Dedifferentiated amniotic fluid mesenchymal stem cell (primary cell): ENCODE data around the gene TAS2R16.
"Not testable (repeated sequence)": the region's sequence is repeated elsewhere in the genome, so short reads cannot be mapped to it uniquely, and the experiment has no call there.

ENCODE experiments used
- DNase-seq: peaks from one replicate; pipeline ENCODE4 v3.0.0-alpha.2; 2016; ENCODE audit errors: extremely low spot score

Gene TAS2R16

DNA sequence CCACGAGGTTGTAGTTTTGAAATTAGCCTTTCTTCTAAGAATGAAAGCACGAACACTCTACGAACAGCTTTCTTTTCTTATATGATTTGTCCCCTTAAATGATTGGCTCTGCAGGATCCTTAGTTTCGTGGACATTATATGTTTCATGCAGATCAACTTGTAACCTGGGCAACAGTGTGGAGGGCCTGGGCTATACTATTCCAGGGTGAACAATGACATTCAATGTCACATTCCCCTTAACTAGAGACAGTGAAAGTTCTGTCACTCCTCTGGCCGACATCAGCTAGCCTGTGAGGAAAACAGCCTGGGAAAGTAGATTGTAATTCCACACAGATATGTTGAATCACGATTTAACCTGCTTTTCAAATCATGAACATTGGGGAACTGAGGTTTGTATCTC is 23.4 kb downstream of the TAS2R16 start:
- DNase-seq: no peak

DNA sequence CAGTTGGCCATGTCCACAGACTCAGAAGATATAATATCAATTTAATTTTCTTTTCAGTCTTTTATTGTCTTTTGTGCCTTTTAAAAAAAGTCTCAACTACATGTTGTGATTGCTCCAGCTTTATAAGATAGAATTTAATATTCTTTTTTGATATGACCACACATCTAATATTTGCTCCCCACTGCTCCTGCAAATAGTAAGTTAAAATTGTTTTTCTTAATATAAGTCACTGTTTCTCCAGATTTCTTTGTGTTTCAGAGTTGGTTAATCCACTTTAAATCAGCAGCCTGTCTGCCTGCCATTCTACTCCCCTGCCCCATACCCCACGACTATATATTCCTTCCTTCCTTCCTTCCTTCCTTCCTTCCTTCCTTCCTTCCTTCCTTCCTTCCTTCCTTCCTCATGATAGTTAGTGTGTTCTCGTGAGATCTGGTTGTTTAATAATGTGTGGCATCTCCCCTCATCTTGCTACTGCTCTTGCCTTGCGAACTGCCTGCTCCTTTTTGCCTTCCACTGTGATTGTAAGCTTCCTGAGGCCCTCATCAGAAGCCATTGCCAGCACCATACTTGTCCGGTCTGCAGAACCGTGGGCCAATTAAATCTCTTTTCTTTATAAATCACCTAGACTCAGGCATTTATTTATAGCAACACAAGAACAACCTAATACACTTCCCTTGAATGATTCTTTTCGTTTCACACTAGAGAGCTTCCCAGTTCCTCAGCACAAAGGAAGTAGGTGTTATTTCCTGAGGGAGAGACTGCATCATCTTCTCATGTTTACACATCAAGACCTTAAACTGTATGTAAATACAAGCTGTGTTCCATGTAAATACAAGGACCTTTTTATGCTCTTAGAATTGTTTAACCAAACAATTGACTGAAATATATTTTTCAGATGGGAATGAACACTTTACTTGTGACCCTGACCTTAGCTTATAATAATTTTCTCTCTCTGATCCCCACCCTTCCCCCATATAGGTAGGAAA is 24.5 kb downstream of the TAS2R16 start:
- no peak for DNase-seq

DNA sequence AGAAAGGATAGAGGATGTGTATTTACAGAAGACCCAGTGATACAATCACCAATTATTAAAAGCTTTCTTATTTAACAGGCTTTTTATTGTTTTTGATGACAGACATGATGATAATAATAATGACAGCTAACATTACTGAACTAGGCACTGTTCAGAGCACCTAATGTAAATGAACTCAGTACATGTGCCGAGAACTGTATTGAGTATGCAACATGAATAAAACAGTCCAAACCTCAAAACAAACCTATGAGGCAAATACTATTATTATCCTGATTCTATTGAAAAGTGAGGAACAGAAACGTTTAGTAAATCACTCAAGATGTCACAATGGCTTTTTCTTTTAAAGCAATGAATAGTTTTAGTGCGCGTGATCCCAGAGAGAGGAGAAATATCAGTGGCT is 27.1 kb downstream of the TAS2R16 start:
- DNase-seq: no peak

DNA sequence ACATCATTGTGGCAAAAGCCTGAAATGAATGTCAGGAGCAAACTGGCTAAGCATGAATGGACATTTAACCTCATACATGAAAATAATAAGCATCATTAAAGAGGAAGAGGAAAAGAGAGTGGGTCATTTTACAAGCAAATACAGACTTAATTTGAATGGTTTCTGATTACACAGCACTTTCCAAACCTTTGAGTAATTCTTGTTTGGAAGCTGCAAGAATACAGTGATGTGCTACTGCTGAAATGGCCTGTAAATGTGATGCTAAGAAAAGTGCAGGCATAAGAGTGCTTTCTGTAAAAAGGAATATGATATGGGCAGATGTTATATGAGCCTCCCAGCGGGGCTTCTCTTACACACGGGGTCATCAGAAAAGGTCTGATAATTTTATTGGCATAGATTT is 30.2 kb downstream of the TAS2R16 start:
- DNase-seq: no peak

DNA sequence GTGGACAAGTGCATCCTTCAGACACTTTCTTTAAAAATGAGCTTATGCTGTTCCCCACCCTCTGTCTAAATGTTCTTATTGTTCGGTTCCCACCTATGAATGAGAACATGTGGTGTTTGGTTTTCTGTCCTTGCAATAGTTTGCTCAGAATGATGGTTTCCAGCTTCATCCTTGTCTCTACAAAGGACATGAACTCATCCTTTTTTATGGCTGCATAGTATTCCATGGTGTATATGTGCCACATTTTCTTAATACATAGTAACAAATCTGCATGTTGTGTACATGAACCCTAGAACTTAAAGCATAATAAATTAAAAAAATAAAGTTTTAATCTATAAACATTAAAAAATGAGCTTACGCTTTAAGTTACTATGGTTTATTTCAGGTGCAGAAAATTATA is 41.8 kb downstream of the TAS2R16 start:
- DNase-seq: not testable (repeated sequence)

- DNase-seq: no peak
Observed at GRCh38 chr7:122951006-122951405, 44.5 kb downstream of the TAS2R16 start.

- no peak for DNase-seq
Observed at GRCh38 chr7:122949186-122949585, 46.3 kb downstream of the TAS2R16 start.
